Mucosa of stomach (tissue), 1 donor: ENCODE data around the gene MAGEA9B.
"Not testable (repeated sequence)": the region's sequence is repeated elsewhere in the genome, so short reads cannot be mapped to it uniquely, and the experiment has no call there.

Experiments
- H3K27me3 ChIP-seq: one replicate; pipeline ENCODE4 v1.7.0; 2013; ENCODE audit warnings: mild to moderate bottlenecking, low read length; ENCODE audit not compliant: control insufficient read depth, insufficient read depth
- H3K36me3 ChIP-seq: one replicate; pipeline ENCODE4 v1.7.0; 2013; ENCODE audit warnings: low read length; ENCODE audit not compliant: control insufficient read depth, insufficient read depth
- H3K4me1 ChIP-seq: one replicate; pipeline ENCODE4 v1.7.0; 2013; ENCODE audit warnings: mild to moderate bottlenecking, low read length; ENCODE audit not compliant: control insufficient read depth, insufficient read depth
- H3K4me3 ChIP-seq: one replicate; pipeline ENCODE4 v1.7.0; 2013; ENCODE audit warnings: low read length
- H3K9ac ChIP-seq: one replicate; pipeline ENCODE4 v1.7.0; 2013; ENCODE audit warnings: mild to moderate bottlenecking, low read length, moderate library complexity
- H3K9me3 ChIP-seq: one replicate; pipeline ENCODE4 v1.7.0; 2013; ENCODE audit warnings: mild to moderate bottlenecking, low read length, moderate library complexity; ENCODE audit not compliant: control insufficient read depth
- donor health status: Pancreatic carcinoma.

The MAGEA9B gene

DNA sequence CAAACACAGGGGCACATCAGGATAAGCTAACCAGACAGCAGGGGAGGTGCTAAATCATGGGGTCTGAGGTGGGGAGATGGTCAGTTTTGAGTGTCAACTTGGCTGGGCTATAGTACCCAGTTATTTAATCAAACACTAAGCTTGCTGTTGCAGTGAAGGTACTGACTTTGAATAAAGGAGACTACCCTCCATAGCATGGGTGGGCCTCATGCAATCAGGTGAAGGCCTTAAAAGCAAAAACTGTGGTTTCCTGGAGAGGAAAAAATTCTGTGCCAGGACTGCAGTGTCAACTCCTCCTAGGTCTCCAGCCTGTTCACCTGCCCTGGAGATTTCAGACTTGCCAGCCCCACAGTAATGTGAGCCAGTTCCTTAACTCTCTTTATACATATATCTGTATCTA lies 20.4 kb upstream of the MAGEA9B start:
- Histone ChIP-seq H3K4me1 (no peaks in the 10 kb centered on the region), H3K36me3 (no peaks in the 10 kb centered on the region), H3K9me3 (no peaks in the 10 kb centered on the region), H3K9ac (no peak overlapping the region), H3K27me3 (no peaks in the 10 kb centered on the region), H3K4me3 (no peak overlapping the region)

DNA sequence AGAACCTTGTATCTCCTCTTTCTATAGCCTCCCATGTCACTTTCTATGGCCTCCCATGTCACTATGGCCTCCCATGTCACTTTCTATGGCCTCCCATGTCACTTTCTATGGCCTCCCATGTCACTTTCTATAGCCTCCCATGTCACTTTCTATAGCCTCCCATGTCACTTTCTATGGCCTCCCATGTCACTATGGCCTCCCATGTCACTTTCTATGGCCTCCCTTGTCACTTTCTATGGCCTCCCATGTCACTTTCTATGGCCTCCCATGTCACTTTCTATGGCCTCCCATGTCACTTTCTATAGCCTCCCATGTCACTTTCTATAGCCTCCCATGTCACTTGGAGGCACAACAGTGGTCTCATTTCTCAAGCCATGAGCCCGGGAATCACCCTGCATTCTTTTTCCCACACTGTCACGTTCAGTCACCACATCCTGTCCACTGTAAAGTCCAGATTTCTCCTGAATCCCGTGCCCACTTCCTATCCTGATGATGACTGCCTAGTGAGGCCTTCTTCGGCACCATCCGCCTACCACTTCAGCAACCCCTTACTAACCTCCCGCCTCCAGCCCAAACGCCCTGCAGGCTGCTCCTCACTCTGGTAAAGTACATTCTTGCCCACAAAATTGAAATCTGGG lies 18.1 kb upstream of the MAGEA9B start:
- H3K4me3 ChIP-seq, H3K9me3 ChIP-seq, H3K36me3 ChIP-seq, H3K4me1 ChIP-seq, H3K27me3 ChIP-seq, H3K9ac ChIP-seq: not testable (repeated sequence)

DNA sequence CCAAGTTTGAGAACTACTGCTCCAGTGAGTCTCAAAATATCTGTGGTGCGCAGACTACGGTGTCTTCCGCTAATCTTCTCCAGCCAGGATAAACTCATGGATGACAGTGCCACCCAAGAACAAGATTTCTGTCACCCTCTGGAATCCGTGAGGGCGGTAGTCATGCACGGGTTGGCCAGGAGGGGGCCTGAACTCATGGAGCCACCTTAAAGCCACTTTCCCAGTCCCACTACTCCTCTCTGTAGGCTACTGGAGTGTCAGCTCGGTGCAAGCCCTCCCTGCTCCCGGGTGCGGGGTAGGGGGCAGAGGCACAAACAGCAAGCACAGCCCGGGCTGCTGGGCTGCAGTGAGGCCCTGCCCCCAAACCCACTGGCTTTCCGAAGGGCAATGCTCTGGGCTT lies 11.3 kb upstream of the MAGEA9B start:
- H3K36me3 ChIP-seq, H3K9ac ChIP-seq, H3K9me3 ChIP-seq, H3K4me3 ChIP-seq, H3K27me3 ChIP-seq, H3K4me1 ChIP-seq: not testable (repeated sequence)

DNA sequence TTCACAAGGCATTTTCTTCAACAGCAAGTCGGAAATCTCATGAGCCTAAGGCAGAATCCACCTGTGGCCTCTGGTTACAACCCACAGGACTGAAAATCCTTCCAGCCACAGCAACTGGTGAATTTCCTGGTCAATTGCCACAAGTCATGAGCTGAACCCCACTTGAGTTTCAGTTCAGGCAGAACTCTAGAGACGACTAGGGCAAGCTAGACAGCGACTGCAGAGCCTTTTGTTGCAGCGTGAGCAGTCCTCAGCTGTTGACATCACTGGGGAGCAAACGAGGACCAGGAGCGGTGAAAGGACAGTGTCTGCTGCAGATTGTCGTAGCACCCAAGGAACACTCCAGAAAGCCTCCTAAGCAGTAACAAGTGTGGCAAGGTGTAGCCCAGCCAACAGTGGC lies 8.7 kb upstream of the MAGEA9B start:
- H3K27me3 ChIP-seq, H3K4me3 ChIP-seq, H3K4me1 ChIP-seq, H3K9me3 ChIP-seq, H3K9ac ChIP-seq, H3K36me3 ChIP-seq: not testable (repeated sequence)

DNA sequence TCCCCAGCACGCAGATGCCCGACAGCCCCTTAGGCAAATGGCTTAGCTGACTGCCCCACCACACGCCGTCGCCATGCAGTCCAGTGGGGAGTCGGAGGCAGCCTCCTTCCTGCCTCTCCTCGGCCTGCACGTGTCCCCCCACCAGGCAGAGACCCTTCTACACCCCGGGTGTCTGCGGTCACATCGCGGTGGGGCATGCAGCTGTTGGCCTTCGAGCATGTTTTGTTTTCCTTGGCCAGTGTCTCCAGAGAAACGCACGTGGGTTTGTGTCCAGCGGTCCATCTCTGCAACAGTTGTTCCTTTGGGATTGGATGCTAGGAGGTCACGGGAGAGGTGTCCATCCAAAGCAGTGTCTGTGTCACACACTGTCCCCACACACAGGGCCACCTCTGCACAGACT lies 8.0 kb upstream of the MAGEA9B start, which contains the start of gene HSFX2:
Gene HSFX2 (minus strand): TSS at position 101 of the 400 bp plus-strand sequence. CDS start 614 bp downstream, outside the sequence.
- not testable (repeated sequence) for H3K27me3 ChIP-seq, H3K4me1 ChIP-seq, H3K9me3 ChIP-seq, H3K4me3 ChIP-seq, H3K36me3 ChIP-seq, H3K9ac ChIP-seq

DNA sequence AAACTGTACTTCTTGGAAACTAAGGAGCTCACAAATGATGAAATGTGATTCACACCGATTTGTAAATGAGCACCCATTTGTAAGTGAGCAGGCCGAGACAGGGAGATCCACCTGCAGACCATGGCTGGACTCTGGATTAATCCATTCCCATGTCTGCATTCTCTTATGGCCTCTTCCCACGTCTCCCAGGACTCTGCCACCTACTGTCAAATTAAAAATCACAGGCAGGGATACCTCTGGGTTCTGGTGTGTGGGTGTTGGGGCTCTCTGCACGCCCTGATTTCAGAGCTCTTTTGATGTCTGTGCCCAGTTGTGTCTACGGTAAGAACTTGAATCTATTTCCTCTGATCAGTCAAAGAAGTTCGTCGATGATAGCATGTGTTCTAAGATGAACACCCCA lies 3.7 kb upstream of the MAGEA9B start:
- not testable (repeated sequence) for H3K27me3 ChIP-seq, H3K4me1 ChIP-seq, H3K4me3 ChIP-seq, H3K9me3 ChIP-seq, H3K9ac ChIP-seq, H3K36me3 ChIP-seq

DNA sequence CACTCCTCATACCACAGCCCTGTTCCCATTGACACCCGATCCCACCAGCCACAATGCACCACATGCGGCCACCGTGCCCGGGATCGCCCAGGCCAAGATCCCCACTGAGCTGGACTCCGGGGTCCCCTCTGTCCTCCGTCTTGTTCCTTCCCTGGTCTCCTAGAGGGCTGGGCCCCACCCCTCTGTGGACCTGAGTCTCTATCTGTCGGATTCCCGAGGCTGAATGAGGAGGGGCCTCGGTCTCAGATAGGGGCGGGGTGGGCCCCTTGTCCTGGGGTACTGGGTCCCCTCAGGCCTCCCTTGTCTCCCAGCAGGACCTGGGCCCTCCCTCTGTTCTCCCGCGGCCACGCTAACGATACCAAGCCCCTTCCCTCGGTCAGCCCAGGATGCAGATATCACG lies 1.6 kb downstream of the MAGEA9B start:
- H3K9me3 ChIP-seq, H3K4me3 ChIP-seq, H3K36me3 ChIP-seq, H3K4me1 ChIP-seq, H3K9ac ChIP-seq, H3K27me3 ChIP-seq: not testable (repeated sequence)

DNA sequence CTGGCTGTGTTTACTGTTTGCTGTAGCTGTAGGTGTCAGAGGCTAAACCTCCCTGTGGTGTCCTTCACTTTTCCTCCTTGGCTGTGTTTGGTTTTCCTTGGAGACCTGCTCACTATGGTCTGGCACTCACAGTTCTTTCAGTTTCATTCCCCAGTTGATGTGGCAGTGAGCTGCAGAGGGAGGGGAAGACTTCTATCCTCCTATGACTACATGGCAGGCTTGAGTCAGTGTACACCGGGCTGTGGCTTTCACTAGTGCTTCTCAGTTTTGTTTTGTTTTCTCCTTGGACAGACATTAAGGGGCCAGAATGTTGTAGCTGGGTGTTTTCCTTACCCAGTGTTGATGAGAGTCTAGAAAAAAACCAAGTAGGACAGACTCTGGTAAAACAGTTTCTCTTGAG lies 13.8 kb downstream of the MAGEA9B start:
- H3K36me3 ChIP-seq, H3K4me1 ChIP-seq, H3K27me3 ChIP-seq, H3K9ac ChIP-seq, H3K9me3 ChIP-seq, H3K4me3 ChIP-seq: not testable (repeated sequence)

DNA sequence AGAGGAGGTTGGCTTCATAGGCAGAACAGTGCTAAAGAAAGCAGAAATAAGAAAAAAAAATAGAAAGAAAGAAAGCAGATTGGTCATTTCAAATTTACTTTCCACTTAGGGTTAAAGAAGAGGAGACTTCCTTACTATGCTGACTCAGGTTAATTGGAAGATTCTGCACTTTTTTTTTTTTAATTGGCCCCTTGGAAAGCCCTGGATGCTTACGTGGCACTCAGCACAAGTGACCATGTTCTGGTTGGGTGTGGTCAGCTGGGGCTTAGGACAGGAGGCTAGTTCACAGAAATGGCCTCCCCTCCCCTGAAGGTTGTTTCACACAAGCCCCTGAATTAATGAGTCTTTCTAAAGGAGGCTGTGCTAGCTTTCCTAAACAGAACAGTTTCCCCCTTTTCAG lies 14.5 kb downstream of the MAGEA9B start:
- Histone ChIP-seq H3K9ac (no peak overlapping the region), H3K4me1 (peaks cover 6% of the 10 kb centered on the region), H3K36me3 (no peaks in the 10 kb centered on the region), H3K27me3 (no peaks in the 10 kb centered on the region), H3K4me3 (no peak overlapping the region), H3K9me3 (no peaks in the 10 kb centered on the region)

DNA sequence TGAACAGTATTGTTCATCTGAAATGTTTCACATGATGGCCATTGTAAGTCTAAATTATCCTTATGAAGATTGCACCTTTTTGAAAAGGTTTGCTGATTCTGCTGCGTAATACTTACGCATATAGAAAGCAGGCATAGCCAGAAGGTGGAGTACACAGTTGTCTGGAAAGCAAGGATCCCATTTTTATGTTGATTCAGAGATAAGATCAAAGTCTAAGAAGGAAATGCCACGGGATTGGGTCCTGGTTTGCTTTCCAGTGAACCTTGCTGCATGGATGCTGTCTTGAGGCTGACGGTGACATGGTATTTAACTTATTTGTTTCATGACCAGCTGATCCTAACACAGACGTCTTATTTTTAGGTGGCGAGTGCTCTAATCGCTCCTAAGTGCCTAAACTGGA lies 15.5 kb downstream of the MAGEA9B start:
- no peak overlapping the region for H3K9ac ChIP-seq
- H3K4me3 ChIP-seq: no peak overlapping the region
- no peaks in the 10 kb centered on the region for H3K9me3 ChIP-seq
- H3K27me3 ChIP-seq: no peaks in the 10 kb centered on the region
- H3K36me3 ChIP-seq: no peaks in the 10 kb centered on the region
- H3K4me1 ChIP-seq: peaks cover 8% of the 10 kb centered on the region

DNA sequence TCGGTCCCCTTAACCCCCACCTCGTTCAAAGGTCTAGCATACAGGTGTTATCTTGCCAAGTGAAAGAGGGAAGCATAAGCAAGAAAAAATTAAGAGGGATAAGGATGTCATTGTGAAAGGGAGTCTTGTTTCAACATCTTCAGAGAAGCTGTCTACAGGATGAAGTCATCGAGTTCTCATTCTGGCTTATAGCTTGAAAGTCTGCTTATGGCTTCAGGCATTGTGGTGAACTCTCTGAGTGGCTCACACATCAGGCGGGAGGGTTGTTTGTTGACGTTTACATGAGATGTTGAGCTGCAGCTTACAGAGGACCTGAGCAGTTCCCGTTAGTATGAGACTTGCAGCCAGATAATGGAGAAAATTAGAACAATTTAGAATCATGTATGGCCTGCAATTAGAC lies 16.6 kb downstream of the MAGEA9B start:
- H3K4me1 ChIP-seq: peaks cover 8% of the 10 kb centered on the region
- no peaks in the 10 kb centered on the region for H3K36me3 ChIP-seq
- H3K9ac ChIP-seq: no peak overlapping the region
- no peaks in the 10 kb centered on the region for H3K27me3 ChIP-seq
- no peaks in the 10 kb centered on the region for H3K9me3 ChIP-seq
- no peak overlapping the region for H3K4me3 ChIP-seq

DNA sequence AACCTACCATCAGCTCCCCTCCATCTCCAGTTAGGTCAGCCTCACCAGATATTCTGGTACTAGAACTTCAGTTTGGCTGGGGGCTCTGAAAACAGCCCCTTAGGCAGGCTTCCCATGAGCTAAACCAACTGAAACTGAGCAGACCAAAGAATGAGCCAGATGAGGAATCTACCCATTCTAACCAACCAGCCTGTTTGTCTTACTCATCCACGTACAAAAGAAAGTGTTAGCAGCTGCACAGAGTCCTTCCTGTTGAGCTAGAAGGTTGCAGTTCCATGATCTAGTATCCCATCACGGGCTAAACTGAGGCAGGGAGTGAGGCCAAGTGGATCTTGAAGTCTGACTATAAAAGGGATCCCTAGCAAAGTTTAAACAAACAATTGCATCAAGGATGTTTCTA lies 17.5 kb downstream of the MAGEA9B start:
- H3K9ac ChIP-seq: no peak overlapping the region
- peaks cover 8% of the 10 kb centered on the region for H3K4me1 ChIP-seq
- H3K4me3 ChIP-seq: no peak overlapping the region
- H3K36me3 ChIP-seq: no peaks in the 10 kb centered on the region
- H3K9me3 ChIP-seq: no peaks in the 10 kb centered on the region
- H3K27me3 ChIP-seq: no peaks in the 10 kb centered on the region

DNA sequence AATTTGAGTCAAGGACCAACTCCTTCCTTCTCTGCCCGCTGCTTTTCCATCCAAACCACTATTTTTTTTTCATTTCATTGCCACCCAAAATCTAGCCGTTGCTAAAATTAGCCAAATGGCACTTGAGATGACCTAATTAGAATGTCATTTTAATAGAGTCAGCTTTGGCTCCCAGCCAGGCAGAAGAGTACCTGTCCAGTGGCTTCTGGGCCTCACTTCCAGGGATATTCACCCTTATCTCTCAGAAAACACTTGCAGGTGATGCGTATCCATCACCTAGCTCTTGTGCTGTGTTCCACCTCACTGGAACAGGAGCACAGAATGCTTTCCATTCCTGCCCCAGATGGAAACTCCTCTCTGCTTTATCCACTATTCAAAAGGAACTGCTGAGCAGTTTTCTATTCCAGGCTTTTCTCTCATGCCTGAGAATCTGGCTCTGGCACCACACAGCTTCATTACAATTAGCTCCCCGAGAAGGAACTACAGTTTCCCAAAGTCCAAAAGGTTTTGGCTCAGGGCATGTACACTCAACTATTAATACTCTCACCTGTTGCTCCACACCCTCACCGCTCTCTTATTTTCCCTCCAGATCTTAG lies 18.5 kb downstream of the MAGEA9B start:
- no peaks in the 10 kb centered on the region for H3K36me3 ChIP-seq
- H3K4me1 ChIP-seq: peaks cover 8% of the 10 kb centered on the region
- H3K9me3 ChIP-seq: no peaks in the 10 kb centered on the region
- no peak overlapping the region for H3K9ac ChIP-seq
- H3K4me3 ChIP-seq: no peak overlapping the region
- H3K27me3 ChIP-seq: no peaks in the 10 kb centered on the region
